ENCODE data around the gene RPL11.
"Not testable (repeated sequence)": the region's sequence is repeated elsewhere in the genome, so short reads cannot be mapped to it uniquely, and the experiment has no call there.

The RPL11 gene

DNA sequence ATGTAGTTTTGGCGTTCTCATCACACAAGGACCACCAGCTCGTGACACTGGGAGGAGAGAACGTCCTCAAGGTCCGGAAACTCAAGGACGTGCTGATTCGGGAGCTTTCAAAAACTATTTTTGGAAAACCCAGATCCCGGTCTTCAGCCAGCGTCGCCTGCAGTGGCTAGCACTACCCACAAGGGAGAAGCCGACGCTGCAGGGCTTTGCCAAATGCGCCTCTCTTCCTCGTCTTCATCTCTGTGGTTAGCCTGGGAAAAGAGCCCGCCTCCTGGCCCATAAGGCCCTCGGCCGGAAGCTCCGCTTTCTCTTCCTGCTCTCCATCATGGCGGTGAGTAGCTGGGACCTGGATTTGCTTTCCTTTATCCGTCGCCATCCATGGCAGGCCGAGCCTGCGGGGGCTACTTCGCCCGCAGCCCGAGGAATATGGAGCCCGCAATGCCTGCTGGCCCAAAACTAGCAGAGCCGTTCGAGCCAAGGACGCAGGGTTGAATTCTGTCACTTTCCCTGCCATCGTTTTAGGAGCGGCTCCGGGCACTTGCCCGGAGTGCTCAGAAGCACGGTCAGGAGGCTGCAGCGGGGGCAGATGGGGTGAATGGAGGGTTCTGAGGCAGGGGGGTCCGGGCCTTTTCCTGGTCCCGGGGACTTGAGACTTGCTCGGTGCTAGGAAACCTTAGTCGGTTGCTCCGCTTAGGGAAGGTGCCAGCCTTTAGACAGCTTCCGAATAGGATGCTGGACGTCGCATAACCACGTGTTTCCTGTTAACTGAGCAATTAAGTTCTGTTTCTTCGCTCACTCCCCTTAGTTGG lies at the start of gene RPL11:
TSS of gene RPL11 (plus strand) at position 308 of the 809 bp plus-strand sequence. CDS start at position 326, 18 bp downstream.
- DNase-seq = peak; percentile 87

DNA sequence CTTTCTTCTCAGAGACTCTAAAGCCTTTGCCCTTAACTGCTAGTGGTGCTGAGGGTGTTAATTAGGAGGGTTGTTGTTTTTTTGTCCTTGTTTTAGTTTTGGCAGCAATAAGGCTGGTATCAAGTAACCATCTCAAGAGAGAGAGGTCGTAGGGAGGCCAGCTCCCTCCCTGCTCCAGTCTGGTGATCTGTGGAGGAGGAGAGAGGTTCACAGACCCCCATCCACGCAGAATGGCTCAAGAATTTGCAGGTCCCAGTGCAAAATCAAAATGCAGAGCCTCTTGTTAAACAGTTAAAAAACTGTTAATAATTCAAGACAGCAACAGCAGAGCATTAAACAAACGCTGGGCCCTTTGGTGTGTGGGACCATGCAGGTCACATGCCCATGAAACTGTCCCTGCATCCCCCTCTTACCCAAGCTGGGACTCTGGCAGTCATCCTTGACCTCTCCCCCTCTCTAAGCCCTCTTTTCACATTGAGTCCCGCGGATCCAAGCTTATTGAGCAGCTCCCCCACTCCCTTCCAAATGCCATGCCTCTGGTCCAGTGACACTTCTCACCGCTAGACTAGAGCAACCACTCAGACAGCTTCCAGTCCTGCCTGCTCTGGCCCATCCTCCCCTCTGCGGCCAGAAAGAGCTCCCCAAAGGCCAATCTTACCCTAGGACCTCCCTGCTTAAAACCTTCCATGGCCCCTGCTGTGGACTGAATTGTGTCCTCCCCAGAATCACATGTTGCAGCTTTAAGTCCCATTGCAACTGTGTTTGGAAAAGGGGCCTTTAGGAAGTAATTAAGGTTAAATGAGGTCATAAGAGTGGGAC lies 47.7 kb upstream of the RPL11 start:
- DNase-seq = no peak

DNA sequence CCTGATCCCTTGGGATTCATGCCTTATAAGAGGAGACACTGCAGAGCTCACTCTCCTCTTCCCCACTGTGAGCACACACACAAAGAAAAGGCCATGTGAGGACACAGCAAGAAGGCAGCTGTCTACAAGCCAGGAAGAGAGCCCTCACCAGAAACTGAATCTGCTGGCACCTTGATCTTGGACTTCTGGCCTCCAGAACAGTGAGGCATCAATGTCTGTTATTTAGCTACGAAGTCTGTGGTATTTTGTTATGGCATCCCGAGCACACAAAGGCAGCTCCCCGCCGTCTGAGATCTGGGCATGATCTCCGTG lies 47.1 kb upstream of the RPL11 start:
- DNase-seq = no peak

DNA sequence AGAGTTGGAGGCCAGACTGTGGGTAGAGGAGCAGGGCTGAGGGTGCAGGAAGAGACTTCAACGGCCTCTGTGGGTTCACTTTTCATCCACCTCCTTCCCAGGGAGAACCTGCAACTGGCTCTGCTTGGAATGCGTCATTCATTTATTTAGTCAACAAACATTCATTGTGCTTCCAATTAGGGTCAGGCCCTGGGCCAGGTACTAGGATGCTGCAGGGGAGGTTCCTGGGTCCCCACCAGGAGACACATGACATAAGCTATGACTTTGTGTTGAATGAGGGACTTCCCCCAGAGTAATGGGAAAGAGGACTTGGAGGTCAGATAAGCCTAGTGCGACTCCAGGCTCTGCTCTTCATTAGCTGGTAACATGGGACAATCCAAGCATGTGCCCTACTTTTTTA lies 46.3 kb upstream of the RPL11 start:
- no peak for DNase-seq

DNA sequence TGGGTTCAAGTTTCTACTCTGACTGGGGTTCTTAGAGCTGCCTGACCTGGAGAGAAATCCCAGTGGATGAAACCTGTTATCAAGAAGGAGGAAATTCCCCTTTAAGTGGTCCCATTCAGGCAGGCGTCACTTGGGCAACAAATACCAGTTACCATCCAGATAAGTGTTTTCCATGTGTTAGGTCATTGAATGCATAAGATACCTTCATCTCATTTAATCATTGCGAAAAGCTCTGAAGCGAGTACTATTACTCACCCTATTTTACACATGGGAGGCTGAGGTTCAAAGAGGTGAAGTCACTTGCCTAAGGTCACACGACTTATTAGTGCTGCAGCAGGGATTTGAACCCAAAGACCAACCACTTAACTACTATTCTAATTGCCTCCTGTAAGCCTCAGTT lies 45.5 kb upstream of the RPL11 start:
- no peak for DNase-seq

DNA sequence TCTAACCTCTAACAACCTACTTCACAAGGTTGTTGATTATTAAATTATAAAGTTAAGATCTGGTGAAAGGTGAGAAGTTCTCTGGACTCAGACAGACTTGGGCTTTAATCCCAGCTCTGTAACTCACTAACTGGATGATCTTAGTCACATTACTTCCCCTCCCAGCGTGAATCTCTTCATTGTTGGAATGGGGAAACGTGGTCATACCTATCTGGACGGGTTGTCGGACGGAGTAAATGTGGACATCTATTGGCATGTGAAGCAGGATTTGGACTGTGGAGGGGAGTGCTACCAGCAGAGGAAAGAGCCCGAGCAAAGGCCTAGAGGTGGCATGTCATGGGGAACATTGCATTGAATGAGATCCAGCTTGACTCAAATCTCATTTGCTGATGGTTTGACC lies 45.1 kb upstream of the RPL11 start:
- no peak for DNase-seq

DNA sequence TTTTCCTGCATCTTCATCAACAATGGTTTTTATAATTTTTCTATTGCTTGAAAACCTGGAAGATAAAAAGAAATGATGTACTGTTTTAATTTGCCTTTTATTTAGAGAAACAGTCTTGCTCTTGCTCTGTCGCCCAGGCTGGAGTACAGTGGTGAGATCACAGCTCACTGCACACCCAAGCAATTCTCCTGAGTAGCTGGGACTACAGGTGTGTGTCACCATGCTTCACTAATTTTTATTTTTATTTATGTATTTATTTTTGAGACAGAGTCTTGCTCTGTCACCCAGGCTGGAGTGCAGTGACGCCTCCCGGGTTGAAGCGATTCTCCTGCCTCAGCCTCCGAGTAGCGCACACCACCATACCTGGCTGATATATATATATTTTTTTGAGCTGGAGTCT lies 43.0 kb upstream of the RPL11 start:
- DNase-seq = no peak

DNA sequence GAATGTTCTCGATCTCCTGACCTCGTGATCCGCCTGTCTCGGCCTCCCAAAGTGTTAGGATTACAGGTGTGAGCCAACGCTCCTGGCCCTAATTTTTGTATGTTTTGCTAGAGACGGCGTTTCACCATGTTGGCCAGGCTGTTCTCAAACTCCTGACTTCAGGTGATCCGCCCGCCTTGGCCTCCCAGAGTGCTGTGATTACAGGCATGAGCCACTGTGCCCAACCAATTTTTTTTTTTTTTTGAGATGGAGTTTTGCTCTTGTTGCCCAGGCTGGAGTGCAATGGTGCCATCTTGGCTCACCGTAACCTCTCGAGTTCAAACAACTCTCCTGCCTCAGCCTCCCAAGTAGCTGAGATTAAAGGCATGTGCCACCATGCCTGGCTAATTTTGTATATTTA lies 42.4 kb upstream of the RPL11 start:
- DNase-seq = not testable (repeated sequence)

DNA sequence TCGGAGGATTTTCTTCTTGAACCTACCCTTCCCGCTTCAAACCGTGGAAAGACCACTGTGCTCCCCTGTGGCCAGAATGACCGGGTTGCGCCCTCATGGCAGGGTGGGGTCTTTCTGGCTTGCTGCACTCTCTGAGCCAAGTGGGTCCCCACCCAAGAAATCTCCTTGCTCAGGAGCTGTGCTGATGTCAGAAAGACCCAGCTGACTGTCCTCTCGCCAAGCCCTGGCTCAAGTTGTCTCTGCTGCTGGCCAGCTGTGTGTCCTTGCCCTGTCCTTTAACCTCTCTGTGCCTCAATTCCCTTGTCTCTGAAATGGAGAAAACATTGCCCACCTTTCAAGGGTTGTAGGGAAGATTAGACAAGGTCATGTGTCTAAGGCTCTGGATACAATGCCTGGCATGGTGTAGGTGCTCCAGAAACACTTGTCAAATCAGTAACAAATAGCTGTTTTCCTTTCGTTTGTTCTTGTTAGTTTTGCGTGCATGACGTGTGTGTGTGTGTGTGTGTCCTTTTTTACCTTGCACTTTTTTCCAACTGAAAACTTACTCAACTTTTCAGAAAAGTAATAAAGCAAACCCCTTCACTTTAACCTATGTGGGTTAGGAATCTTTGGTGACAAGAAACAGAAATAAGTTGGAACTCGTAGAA lies 41.1 kb upstream of the RPL11 start:
- no peak for DNase-seq

DNA sequence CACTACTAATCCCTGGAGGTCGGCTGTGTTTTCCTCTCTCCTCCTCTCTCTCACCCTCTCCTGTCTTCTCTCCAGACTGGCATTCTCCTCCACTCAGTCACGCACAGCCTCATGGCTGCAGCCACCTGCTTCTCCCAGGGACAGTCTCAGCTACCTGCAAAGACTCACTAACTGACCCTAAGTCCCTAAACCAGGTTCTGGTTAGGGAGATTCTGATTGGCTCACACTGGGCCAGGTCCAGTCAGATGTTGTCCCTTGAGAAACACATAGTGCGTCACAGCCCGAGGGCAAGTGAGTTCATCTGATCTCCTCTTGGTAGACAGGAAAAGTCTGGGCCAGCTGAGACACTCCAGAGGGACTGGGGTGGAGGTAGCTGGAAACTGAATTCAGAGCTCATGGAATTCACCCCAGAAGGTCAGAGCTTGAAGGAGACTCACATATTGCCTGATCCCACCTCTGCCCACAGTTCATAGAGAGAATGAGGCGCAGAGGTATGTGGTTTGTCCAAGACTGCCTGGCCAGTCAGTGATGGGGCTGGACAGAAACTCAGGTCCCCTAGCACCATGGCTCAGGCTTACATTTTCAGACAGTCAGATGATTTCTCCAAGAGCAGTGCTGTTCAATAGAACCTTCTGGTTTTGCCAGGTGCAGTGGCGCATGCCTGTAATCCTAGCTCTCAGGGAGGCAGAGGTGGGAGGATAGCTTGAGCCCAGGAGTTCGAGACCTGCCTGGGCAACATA lies 40.4 kb upstream of the RPL11 start:
- no peak for DNase-seq

DNA sequence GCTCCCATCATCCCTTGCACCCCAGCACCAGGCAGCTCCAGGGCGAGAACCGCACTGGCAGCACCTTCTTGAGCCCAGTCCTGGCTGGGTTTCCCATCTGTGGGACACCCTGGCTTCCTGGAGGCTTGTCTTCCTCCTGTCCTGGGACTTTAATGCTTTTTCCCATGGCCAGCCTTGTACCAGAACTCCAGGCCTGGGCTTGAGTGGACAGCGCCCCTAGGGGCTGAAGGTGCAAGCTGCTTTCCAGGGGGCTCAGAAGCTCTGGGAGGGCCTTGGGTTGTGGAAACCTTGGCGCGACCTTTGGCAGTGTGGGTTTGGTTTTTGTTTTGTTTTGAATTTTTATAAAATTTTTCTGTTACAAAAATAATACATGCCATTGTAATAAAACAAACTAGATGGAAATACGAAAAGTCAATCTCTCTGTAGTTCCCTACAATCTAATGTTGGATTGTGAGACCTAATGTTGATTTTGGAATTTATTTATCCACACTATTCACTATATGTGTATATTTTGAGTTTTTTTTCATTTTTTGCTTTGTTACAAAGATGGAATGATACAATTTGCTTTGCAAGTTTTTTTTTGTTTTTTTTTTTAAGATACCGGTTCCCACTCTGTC lies 33.8 kb upstream of the RPL11 start:
- peak; percentile 36 for DNase-seq

DNA sequence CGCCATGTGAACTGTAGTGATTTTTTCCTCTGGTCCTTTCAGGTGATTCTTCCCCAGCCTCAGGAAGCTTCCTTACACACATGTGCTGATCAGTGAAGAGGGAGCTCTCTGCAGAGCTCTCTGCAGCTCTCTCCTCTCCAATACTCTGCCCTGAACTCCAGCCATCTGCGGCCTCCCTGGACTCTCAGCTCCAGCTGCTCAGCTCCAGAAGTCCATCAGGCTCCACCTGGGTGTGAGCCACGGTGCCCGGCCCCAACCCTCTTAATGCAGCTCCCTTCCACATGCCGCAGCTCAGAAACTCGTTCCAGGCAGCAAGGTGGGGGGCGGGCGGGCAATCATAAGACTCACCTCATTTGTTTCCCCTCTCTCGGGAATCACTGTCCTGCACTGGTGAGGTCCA lies 30.9 kb upstream of the RPL11 start:
- DNase-seq = no peak

DNA sequence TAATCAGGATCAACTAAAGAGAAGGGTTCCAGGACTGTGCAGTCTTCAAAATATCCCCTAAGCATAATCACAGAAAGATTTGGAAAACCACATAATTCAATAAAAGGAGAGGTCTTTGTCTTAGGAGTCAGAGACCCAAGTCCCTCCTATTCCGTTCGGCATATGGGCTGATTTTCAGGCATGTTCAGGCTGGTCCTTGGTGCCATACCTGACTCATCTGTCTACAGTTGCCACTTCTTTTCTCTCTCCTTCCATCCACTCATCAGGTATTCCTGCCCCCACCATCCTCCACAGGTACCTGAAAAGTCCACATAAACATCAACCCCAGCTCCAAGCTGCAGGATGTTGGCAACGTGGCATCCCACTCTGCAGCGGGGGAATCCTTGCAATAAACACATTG lies 29.7 kb upstream of the RPL11 start:
- no peak for DNase-seq

DNA sequence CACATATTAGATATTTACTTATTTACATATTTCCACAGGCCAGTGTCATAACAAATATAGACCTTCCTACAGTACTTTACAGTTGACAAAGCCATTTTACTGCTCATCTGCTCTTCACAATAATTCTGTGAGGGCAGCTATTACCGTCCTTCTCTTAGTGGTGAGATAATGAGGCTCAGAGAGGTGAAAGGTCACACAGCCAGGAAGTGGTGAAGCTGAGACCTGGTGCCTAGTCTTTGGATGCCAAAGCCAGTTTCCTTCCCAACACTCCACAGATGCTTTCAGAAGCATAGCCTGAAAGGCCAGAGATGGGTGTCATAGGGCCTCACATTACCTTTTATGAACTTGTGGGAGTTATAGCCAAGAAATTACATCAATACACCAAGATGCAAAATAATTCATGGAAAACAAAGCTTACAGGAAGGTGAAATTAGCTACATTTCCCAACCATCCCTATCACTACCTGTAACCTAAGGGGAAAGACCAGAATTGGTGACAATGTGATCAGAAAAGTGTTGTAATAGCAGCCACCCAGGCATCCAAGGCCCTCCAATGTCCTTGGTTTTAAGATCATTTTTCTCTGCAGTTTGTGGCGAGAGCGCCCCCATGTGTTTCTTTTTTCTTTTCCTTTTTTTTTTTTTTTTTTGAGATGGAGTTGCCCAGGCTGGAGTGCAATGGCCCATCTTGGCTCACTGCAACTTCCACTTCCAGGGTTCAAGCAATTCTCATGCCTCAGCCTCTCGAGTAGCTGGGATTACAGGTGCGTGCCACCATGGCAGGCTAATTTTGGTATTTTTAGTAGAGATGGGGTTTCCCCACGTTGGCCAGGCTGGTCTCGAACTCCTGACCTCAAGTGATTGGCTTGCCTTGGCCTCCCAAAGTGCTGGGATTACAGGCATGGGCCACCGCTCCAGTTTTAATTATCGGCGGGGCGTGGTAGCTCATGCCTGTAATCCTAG lies 26.5 kb upstream of the RPL11 start:
- no peak for DNase-seq

DNA sequence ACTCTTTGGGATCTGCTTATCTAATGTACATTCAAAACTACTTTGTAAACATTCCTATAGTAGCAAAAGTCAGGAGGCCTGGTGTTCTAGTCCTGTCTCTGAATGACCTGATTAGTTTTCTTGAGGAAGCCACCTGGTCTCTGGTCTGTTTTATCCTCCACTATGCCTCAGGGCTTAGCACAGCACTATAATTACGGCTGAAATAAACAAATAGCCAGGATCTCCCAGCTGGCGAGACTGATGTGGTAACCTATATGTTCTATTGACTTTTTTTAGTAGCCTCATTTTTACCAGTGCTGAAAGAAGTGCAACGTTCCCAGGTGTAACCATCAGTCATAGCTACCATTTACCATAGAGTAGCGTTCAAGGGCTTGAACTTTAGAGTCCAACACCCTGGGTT lies 24.2 kb upstream of the RPL11 start:
- DNase-seq = no peak

DNA sequence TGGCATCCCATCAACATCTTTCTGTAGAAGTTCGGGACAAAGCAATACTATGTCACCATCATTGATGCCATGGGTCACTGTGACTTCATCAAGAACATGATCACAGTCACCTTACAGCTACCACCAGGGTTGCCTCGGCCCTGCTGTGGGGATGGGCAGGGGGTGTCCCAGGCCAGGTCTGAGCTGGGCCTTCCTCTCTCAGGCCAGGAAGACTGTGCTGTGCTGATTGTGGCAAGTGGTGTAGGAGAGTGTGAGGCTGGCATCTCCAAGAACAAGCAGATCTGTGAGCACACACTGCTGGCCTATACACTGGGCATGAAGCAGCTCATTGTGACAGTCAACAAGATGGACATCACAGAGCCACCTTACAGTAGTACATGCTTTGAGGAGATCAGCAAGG lies 20.9 kb upstream of the RPL11 start:
- DNase-seq = no peak

DNA sequence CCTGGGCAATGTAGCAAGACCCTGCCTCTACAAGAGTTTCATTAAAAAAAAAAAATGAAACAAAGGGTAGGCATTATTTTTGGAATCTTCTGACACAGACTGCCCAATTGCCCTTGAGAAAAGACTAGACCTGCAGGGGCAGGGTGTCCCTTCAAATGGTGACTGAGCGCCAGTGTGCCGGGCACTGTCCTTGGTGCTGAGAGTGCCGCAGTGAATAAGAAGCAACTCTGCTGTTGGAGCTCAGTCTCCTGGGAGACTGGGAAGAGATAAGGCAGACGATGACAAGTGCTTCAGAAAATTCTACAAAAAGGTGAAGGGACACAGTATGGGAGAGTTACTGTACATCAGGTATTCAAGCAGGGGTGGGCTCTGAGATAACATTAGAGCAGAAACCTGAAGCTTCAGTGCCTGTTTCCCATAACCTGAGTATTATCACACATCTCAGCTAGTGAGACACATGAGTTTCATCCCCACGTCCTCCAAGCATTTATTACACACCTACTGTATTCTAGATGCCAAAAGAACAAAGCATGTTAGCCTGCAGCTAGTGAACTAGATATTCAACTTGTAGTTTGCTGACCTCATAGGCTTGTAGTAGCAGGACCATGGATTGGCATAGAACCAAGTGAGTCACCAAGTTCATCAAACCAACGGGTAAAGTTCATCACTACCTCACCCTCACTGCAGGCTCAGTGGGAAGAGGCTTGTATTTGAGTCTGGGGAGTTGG lies 18.4 kb upstream of the RPL11 start:
- no peak for DNase-seq

DNA sequence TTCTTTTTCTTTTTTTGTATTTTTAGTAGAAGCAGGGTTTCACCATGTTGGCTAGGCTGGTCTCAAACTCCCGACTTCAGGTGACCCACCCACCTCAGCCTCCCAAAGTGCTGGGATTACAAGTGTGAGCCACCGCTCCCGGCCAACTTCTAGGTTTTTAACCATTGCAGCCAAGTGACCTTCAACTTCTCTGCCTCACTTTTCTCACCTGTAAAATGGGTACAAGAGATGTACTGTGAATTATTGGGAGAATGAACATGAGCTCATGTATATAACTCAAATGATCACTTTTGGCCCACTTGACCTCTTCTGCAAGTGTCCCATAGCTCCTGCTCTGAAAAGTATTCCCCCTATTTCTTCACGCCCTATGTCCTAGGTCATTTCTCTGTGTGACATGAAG lies 11.8 kb upstream of the RPL11 start:
- no peak for DNase-seq

DNA sequence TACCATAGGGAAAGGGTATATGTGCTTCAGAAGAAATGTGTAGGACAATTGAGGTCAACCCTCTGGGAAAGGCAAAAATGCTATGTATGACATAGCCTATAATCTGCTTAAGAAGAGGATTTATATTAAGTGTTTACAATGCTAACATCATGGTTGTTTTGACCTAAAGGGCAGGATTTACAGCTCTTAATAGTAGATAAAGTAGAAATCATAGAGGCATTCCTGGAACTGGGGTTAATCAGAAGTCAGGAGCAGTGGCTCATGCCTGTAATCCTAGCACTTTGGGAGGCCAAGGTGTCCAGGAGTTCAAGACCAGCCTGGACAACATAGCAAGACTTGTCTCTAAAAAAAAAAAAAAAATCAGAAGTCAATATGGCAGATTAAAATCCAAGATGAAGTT lies 8.7 kb upstream of the RPL11 start:
- DNase-seq = no peak

DNA sequence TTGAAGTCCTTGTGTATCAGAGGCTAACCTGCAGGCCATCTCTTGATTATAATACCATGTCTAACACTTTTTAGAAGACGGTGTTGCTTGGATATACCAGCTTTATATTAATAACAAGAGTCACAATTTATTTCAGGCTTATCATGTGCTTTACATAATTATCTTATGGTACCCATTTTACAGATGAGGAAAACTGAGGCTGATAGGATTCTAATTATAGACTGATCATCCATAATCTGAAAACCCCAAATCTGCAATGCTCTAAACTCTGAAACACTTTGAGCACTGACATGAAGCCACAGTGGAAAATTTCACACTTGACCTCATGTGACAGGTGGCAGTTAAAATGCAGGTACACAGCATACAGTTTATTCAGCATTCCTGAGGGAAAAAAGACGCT lies 7.2 kb upstream of the RPL11 start:
- no peak for DNase-seq

DNA sequence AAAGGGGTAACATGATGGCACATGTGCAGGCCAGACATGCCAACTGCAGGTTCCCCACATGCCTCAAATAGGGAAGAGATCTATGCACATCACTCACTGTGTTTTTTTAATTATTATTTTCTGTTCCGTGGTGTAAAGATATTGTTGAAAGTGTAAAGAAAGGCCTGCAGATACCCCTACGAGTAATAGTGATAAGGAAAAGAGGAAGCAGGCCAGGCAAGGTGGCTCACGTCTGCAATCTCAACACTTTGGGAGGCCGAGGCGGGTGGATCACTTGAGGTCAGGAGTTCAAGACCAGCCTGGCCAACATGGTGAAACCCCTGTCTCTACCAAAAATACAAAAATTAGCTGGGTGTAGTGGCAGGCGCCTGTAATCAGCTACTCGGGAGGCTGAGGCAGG lies 6.4 kb upstream of the RPL11 start:
- DNase-seq = not testable (repeated sequence)

All from activated naive CD4-positive, alpha-beta T cell treated with anti-CD3 and anti-CD28 coated beads, Interleukin-2, amount 50 U/mL, for 16 hours (primary cell).